CD4-positive, alpha-beta T cell treated with Interleukin-1 beta for 1 hour (primary cell): ENCODE measurements around the gene ACACA.
"Not testable (repeated sequence)": the region's sequence is repeated elsewhere in the genome, so short reads cannot be mapped to it uniquely, and the experiment has no call there.

Experiments
- DNase-seq, 2 donors: peaks; one replicate each; pipeline ENCODE4 v3.0.0-alpha.2; 2020 to 2022

Gene ACACA

GRCh38 chr17:37406635-37407461, at the start of gene ACACA, which contains the start of gene TADA2A:
TSS of gene ACACA (minus strand) at chr17:37406836. CDS start at chr17:37406299, 537 bp downstream.
TSS of gene TADA2A (plus strand) at chr17:37406886. CDS start at chr17:37411366, 4,480 bp downstream.
- peak; percentile 75 for DNase-seq

GRCh38 chr17:37450112-37450511, 43.5 kb upstream of the ACACA start:
- DNase-seq = no peak

- DNase-seq = no peak
Measured at GRCh38 chr17:37447641-37448040, 41.0 kb upstream of the ACACA start.

GRCh38 chr17:37446027-37446426, 39.4 kb upstream of the ACACA start:
- DNase-seq = no peak

GRCh38 chr17:37441369-37442014, 34.9 kb upstream of the ACACA start:
- not testable (repeated sequence) for DNase-seq

GRCh38 chr17:37440424-37440823, 33.8 kb upstream of the ACACA start:
- DNase-seq = no peak

- DNase-seq = no peak
Measured at GRCh38 chr17:37438141-37438540, 31.5 kb upstream of the ACACA start.

GRCh38 chr17:37432671-37433070, 26.0 kb upstream of the ACACA start:
- DNase-seq = no peak

GRCh38 chr17:37430051-37430627, 23.5 kb upstream of the ACACA start:
- no peak for DNase-seq

GRCh38 chr17:37429453-37429852, 22.8 kb upstream of the ACACA start:
- DNase-seq = no peak

- no peak for DNase-seq
Measured at GRCh38 chr17:37429039-37429438, 22.4 kb upstream of the ACACA start.

- DNase-seq = no peak
Measured at GRCh38 chr17:37425268-37425667, 18.6 kb upstream of the ACACA start.

GRCh38 chr17:37422971-37423625, 16.5 kb upstream of the ACACA start:
- no peak for DNase-seq

- no peak for DNase-seq
Measured at GRCh38 chr17:37417852-37418251, 11.2 kb upstream of the ACACA start.

- no peak for DNase-seq
Measured at GRCh38 chr17:37413875-37414519, 7.4 kb upstream of the ACACA start.

GRCh38 chr17:37410357-37410756, 3.7 kb upstream of the ACACA start:
- no peak for DNase-seq

GRCh38 chr17:37408145-37408479, 1.5 kb upstream of the ACACA start:
- DNase-seq = not testable (repeated sequence)

- no peak for DNase-seq
Measured at GRCh38 chr17:37405955-37406634, 541 bp downstream of the ACACA start.

- DNase-seq = not testable (repeated sequence)
Measured at GRCh38 chr17:37405522-37405921, 1.1 kb downstream of the ACACA start.

- no peak for DNase-seq
Measured at GRCh38 chr17:37400505-37400904, 6.1 kb downstream of the ACACA start.

- no peak for DNase-seq
Measured at GRCh38 chr17:37399265-37399803, 7.3 kb downstream of the ACACA start.

- DNase-seq = no peak
Measured at GRCh38 chr17:37393352-37393751, 13.3 kb downstream of the ACACA start.
